ENCODE results near the gene PDXDC1.
A peak's percentile ranks its signal among the peaks of the same experiment; 100 is the strongest.
"Not testable (repeated sequence)": the region's sequence is repeated elsewhere in the genome, so short reads cannot be mapped to it uniquely, and the experiment has no call there.

PDXDC1 gene

DNA sequence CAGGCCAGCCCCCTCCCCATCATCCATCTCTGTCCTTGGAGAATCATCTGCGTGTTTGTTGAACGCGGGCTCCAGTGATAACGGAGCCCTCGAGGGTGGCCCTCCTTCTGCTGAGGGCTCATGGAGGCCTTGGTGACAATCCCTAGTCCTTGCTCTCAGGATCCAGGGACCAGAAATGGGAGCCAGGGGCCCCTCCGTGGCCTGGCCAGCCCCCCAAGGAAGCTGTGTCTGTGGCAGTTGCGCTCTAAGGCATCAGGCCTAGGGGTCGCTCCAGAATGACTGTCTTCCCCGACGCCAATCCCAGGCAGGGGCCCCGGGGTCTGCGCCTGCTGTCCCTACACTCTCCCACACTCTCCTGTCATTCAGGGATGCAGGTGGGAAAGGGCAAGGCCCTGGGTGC lies 174.4 kb downstream of the PDXDC1 start:
- not testable (repeated sequence) for DNase-seq (ENCODE audit: low read depth); H3K4me3 ChIP-seq (ENCODE audit: low read depth, low read length)

DNA sequence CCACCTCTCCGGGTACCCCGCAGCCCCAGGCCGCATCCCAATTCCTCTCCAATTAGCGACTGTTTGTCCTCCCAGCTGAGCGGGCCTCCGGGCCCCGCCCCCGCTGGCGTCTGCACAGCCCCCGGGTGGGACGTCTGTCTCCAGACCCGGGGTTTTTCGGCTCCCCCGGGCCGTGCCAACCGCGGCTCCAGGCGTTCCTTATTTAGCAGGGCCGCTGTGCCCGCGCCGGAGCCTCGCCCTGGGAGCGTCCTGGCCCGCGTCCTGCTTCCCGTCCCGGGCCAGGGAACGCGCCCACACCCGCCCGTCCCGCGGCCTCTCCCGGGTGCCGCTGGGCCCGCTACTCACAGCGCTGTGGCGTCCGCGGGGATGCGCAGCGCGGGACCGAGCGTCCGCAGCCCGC lies 179.2 kb downstream of the PDXDC1 start:
- peak overlapping the region; percentile 61 for H3K4me3 ChIP-seq (ENCODE audit: low read depth, low read length)
- peak; percentile 44 for DNase-seq (ENCODE audit: low read depth)

- DNase-seq (ENCODE audit: low read depth): peak; percentile 96
- H3K4me3 ChIP-seq (ENCODE audit: low read depth, low read length): peak overlapping the region; percentile 48
Observed at GRCh38 chr16:15154650-15155562, 180.1 kb downstream of the PDXDC1 start.

- not testable (repeated sequence) for DNase-seq (ENCODE audit: low read depth); H3K4me3 ChIP-seq (ENCODE audit: low read depth, low read length)
Observed at GRCh38 chr16:15157644-15158043, 182.8 kb downstream of the PDXDC1 start.

DNA sequence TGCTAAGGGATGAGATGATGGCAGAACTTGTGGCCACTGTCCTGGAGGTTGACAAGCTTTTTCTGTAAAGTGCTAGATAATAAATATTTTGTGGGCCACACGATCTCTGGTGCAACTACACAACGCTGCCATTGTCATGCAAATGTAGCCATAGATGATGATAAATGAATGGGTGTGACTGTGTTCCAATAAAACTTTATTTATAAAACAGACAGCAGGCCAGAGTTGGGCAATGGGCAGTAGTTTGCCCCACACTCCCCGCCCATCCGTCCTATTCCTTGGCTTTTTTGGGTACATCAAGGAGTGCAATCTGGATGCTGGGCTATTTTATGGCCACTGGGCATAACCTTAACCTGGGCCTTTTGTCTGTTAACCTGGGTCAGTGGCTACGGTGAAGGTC lies 184.8 kb downstream of the PDXDC1 start:
- not testable (repeated sequence) for H3K4me3 ChIP-seq (ENCODE audit: low read depth, low read length); DNase-seq (ENCODE audit: low read depth)

- not testable (repeated sequence) for H3K4me3 ChIP-seq (ENCODE audit: low read depth, low read length); DNase-seq (ENCODE audit: low read depth)
Observed at GRCh38 chr16:15160571-15160970, 185.7 kb downstream of the PDXDC1 start.

GRCh38 chr16:15163055-15163454 lies 188.2 kb downstream of the PDXDC1 start:
- not testable (repeated sequence) for H3K4me3 ChIP-seq (ENCODE audit: low read depth, low read length); DNase-seq (ENCODE audit: low read depth)

GRCh38 chr16:15166177-15166576 lies 191.4 kb downstream of the PDXDC1 start:
- not testable (repeated sequence) for H3K4me3 ChIP-seq (ENCODE audit: low read depth, low read length); DNase-seq (ENCODE audit: low read depth)

- not testable (repeated sequence) for DNase-seq (ENCODE audit: low read depth); H3K4me3 ChIP-seq (ENCODE audit: low read depth, low read length)
Observed at GRCh38 chr16:15168303-15168702, 193.5 kb downstream of the PDXDC1 start.

- H3K4me3 ChIP-seq (ENCODE audit: low read depth, low read length); DNase-seq (ENCODE audit: low read depth): not testable (repeated sequence)
Observed at GRCh38 chr16:15168953-15169652, 194.3 kb downstream of the PDXDC1 start.

DNA sequence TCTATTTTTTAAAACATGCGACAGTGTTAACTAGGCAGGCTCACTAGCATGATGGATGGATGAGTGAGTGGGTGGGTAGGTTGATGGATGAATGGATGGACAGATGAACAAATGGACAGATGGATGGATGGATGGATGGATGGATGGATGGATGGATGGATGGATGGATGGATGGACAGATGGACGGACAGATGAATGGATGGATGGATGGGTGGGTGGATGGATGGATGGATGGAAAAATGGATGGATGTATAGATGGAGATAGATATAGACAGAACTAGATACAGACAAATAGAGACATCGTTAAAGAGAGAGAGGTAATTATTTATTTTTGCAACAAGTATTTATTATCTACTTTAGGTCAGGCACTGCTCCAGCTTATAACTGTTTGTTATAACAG lies 205.1 kb downstream of the PDXDC1 start:
- DNase-seq (ENCODE audit: low read depth); H3K4me3 ChIP-seq (ENCODE audit: low read depth, low read length): not testable (repeated sequence)

DNA sequence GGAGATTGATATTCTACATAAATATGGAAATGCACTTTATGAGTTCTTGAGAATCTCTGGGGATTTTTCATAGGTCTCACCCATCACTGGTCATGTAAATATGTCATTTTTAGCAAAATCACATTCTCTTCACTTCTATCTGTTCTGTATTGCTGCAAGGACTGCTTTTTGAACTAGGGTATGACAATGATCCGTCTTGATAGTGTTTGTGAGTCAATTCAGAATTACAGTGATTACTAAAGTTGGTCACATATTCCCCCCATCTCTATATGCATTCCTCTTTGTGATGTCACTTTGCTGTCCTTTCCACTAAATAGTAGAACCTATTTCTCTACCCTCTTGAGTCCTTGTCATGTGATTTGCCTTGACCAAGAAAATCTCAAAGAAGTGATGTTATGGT lies 206.1 kb downstream of the PDXDC1 start:
- H3K4me3 ChIP-seq (ENCODE audit: low read depth, low read length); DNase-seq (ENCODE audit: low read depth): not testable (repeated sequence)

- not testable (repeated sequence) for H3K4me3 ChIP-seq (ENCODE audit: low read depth, low read length); DNase-seq (ENCODE audit: low read depth)
Observed at GRCh38 chr16:15184000-15184399, 209.2 kb downstream of the PDXDC1 start.
